Measurements from ENCODE around the gene SUMF1. TPM values are rescaled to one million over a fixed set of nuclear protein-coding genes. Genes with fewer than 3 reads are reported as not detected.
"Not testable (repeated sequence)": the region's sequence is repeated elsewhere in the genome, so short reads cannot be mapped to it uniquely, and the experiment has no call there.

SUMF1 gene
- polyA plus RNA-seq, 1 donor, result 29.3 TPM

DNA sequence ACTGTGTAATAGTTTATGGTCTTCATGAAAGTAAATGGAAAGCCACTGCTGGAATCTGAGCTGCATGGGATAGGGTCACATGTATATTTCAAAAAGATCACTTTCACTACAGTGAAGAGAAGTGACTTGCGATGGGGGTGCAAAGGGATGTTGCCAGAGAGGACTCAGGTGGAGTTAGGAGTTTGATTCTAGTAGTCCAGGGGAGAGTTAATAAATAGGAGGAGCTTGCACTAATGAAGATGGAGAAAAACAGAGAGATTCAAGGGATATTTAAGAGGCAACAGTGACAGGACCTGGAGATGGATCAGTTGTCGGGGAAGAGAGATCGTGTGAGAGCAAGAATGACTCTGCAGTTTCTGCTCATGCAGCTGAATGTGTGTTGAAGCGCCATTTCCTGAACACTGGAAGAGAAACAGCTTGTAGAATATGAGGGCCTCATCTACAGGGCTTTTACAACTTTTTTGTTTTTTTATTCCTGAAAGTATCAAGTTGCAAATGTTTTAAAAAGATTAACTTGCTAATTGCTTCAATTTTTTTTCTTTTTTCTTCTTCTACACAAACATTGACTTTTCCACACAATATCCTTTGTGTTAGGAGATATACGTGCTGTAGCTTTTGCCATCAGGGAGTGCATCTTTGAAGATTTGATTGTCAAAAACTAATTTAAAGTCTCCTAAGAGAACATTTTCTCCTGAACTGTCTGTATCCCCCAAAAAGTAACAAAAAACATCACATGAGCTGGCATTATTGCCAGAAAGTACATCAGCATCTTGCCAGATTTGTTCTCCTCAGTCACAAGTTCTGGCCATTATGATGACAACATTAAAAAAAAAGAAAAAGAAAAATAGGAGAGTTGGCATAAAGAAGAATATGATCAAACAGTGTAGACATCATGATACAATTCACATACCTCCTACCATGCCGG, 126.4 kb downstream of the SUMF1 start:
- no peaks in the 10 kb centered on the region for H3K4me1 ChIP-seq (ENCODE audit: control insufficient read depth, insufficient read depth, low read length)
- 90% methylated on average over 5 of the region's 6 CpGs for WGBS (ENCODE audit: insufficient coverage, low lambda C conversion rate)
- no peak overlapping the region for H3K4me3 ChIP-seq (ENCODE audit: low read length)
- no peaks in the 10 kb centered on the region for H3K9me3 ChIP-seq (ENCODE audit: control insufficient read depth, low read depth, low read length)
- no peaks in the 10 kb centered on the region for H3K27me3 ChIP-seq (ENCODE audit: control insufficient read depth, insufficient read depth, low read length)
- DNase-seq, result no peak
- no peak overlapping the region for H3K27ac ChIP-seq (ENCODE audit: low read length)
- H3K36me3 ChIP-seq (ENCODE audit: control insufficient read depth, insufficient read depth, low read length), result no peaks in the 10 kb centered on the region

DNA sequence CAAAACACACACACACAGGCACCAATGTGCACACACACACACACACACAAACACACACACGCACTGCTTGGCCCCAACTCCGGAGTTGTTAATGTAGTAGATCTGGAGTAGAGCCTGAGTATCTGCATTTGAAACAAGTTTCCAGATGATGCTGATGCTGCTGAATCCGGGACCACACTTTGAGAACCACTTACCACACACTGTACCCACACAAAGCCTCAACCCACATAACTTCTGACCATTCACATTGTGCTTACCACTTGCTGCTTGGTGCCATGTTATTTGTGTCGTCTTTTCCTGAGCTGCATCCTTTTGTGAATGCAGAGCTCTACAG, 127.0 kb downstream of the SUMF1 start:
- no peaks in the 10 kb centered on the region for H3K36me3 ChIP-seq (ENCODE audit: control insufficient read depth, insufficient read depth, low read length)
- no peaks in the 10 kb centered on the region for H3K9me3 ChIP-seq (ENCODE audit: control insufficient read depth, low read depth, low read length)
- no peak overlapping the region for H3K27ac ChIP-seq (ENCODE audit: low read length)
- no peaks in the 10 kb centered on the region for H3K27me3 ChIP-seq (ENCODE audit: control insufficient read depth, insufficient read depth, low read length)
- H3K4me1 ChIP-seq (ENCODE audit: control insufficient read depth, insufficient read depth, low read length), result no peaks in the 10 kb centered on the region
- DNase-seq, result no peak
- WGBS (ENCODE audit: insufficient coverage, low lambda C conversion rate), result no CpG with 5 or more reads among the region's 4 CpGs
- H3K4me3 ChIP-seq (ENCODE audit: low read length), result no peak overlapping the region

DNA sequence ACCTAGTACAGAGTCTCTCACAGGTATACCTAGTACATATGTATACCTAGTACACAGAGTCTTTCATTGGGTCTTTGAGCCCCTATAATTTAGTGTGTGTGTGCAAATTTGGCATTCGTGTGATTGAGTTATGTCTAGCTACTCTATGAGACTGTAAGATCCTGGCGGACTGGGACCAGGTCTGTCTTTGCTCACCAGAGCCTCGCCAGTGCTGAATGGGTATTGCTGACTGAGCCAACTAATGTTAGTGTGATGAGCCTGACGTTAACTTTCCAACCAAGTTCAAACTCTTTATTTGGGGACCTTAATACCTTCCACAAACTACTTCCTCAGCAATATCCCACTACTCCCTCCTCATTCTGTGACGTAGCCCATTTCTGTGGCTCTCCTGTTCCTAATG, 128.3 kb downstream of the SUMF1 start:
- H3K4me3 ChIP-seq (ENCODE audit: low read length), result no peak overlapping the region
- DNase-seq, result no peak
- no peaks in the 10 kb centered on the region for H3K4me1 ChIP-seq (ENCODE audit: control insufficient read depth, insufficient read depth, low read length)
- no CpG with 5 or more reads among the region's 5 CpGs for WGBS (ENCODE audit: insufficient coverage, low lambda C conversion rate)
- H3K9me3 ChIP-seq (ENCODE audit: control insufficient read depth, low read depth, low read length), result no peaks in the 10 kb centered on the region
- H3K27me3 ChIP-seq (ENCODE audit: control insufficient read depth, insufficient read depth, low read length), result no peaks in the 10 kb centered on the region
- no peaks in the 10 kb centered on the region for H3K36me3 ChIP-seq (ENCODE audit: control insufficient read depth, insufficient read depth, low read length)
- no peak overlapping the region for H3K27ac ChIP-seq (ENCODE audit: low read length)

DNA sequence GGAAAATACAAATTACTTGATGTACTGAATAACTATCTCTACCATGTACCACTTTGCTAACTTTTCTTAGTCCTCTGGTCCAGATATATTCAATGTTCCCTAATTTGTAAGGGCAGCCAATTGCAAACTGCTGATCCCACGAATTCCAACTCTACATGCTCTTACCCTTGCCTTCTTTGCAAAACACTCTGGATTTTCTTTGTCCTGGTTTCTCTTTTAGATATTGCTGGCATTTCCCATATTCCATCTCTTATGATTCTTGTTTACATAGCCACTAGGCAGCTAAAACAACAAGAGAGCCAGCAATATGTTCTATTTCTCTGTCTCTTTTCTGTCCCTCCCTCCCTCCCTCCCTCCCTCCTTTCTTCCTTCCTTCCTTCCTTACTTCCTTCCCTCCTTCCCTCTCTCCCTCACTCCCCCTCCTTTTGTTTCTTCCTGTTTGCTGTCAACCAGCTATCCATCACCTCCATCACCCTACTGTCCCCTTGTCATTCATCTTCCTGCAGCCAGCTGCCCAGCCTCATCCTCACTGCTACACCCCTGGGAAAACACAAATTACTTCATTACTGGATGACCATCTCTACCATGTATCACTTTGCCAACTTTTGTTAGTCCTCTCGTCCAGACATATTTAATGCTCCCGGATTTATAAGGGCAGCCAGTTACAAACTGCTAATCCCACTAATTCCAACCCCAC, 130.1 kb downstream of the SUMF1 start:
- WGBS (ENCODE audit: insufficient coverage, low lambda C conversion rate), result 80% methylated on average over 1 of the region's 3 CpGs
- DNase-seq, result no peak
- Histone ChIP-seq H3K27me3 (ENCODE audit: control insufficient read depth, insufficient read depth, low read length) (no peaks in the 10 kb centered on the region), H3K27ac (ENCODE audit: low read length) (no peak overlapping the region), H3K4me1 (ENCODE audit: control insufficient read depth, insufficient read depth, low read length) (no peaks in the 10 kb centered on the region), H3K36me3 (ENCODE audit: control insufficient read depth, insufficient read depth, low read length) (no peaks in the 10 kb centered on the region), H3K9me3 (ENCODE audit: control insufficient read depth, low read depth, low read length) (no peaks in the 10 kb centered on the region), H3K4me3 (ENCODE audit: low read length) (no peak overlapping the region)

DNA sequence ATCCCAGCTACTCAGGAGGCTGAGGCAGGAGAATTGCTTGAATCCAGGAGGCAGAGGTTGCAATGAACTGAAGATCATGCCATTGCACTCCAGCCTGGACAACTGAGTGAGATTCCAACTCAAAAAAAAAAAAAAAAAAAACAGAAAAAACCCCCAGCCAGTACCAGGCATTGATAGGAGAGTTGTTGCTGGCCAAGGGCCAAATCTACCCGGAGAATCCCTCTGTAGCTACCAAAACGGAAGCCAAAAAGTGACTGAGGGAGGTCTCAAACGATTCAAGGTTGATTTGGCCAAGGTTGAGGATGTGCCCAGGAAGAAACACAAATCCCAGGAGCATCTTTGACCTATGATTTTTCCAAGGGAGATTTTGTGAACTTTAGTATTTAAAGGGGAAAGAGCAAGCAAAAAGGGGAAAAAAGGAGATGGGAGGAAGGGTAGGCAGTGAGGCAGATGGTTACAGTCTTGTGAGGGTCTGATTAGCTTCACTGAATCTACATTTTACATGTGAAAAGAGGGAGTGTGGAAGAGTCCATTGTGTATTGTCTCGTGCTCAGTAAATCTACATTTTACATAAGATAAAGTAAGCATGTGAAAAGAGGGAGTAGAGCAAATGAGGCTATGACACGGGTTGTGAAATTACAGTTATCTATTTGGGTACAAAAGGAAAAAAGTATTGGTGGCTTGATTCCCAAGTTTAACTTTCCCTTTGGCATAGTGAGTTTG, 131.1 kb downstream of the SUMF1 start:
- Histone ChIP-seq H3K36me3 (ENCODE audit: control insufficient read depth, insufficient read depth, low read length) (no peaks in the 10 kb centered on the region), H3K27ac (ENCODE audit: low read length) (no peak overlapping the region), H3K27me3 (ENCODE audit: control insufficient read depth, insufficient read depth, low read length) (no peaks in the 10 kb centered on the region), H3K4me1 (ENCODE audit: control insufficient read depth, insufficient read depth, low read length) (no peaks in the 10 kb centered on the region), H3K9me3 (ENCODE audit: control insufficient read depth, low read depth, low read length) (no peaks in the 10 kb centered on the region), H3K4me3 (ENCODE audit: low read length) (no peak overlapping the region)
- 50% methylated on average over 1 of the region's 5 CpGs for WGBS (ENCODE audit: insufficient coverage, low lambda C conversion rate)
- DNase-seq, result no peak

DNA sequence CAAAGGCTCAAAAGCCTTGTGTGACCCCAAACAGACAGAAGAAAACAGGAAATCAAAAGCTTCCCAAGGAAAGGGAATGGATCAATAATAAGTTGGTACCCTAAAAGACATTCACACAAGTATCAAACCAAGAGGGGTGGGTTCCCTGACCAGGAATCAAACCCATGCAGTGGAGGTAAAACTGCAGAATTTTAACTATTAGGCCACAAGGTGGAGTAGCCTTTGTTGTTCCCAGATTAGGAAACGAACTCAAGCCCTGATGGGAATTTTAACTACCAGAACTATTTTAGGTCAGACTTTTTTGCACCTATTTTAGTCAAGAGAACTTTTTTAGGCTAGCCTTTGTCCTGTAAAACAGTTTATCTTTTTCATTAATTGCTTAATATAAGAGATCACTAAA, 132.5 kb downstream of the SUMF1 start:
- DNase-seq, result no peak
- Histone ChIP-seq H3K27me3 (ENCODE audit: control insufficient read depth, insufficient read depth, low read length) (no peaks in the 10 kb centered on the region), H3K9me3 (ENCODE audit: control insufficient read depth, low read depth, low read length) (peaks cover under 1% of the 10 kb centered on the region), H3K36me3 (ENCODE audit: control insufficient read depth, insufficient read depth, low read length) (no peaks in the 10 kb centered on the region), H3K27ac (ENCODE audit: low read length) (no peak overlapping the region), H3K4me3 (ENCODE audit: low read length) (no peak overlapping the region), H3K4me1 (ENCODE audit: control insufficient read depth, insufficient read depth, low read length) (no peaks in the 10 kb centered on the region)
- no CpG with 5 or more reads among the region's 1 CpG for WGBS (ENCODE audit: insufficient coverage, low lambda C conversion rate)

DNA sequence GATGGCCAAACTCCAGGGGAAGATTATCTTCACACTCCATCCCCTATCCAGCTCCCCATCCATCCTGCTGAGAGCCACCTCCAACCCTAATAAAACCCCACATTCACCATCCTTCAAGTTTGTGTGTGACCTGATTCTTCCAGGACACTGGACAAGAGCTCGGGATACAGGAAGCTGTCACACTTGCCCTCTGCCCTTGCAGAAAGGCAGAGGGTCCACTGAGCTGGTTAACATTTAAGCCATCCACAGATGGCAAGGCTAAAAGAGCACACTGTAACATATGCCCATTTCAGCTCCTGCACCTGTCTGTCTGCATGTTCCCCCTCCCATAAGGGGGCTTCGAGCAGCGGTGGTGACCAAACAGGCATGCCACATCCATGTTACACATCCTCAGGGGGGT, 134.1 kb downstream of the SUMF1 start:
- Histone ChIP-seq H3K27me3 (ENCODE audit: control insufficient read depth, insufficient read depth, low read length) (no peaks in the 10 kb centered on the region), H3K4me1 (ENCODE audit: control insufficient read depth, insufficient read depth, low read length) (no peaks in the 10 kb centered on the region), H3K27ac (ENCODE audit: low read length) (no peak overlapping the region), H3K9me3 (ENCODE audit: control insufficient read depth, low read depth, low read length) (peaks cover 4% of the 10 kb centered on the region), H3K4me3 (ENCODE audit: low read length) (no peak overlapping the region), H3K36me3 (ENCODE audit: control insufficient read depth, insufficient read depth, low read length) (no peaks in the 10 kb centered on the region)
- DNase-seq, result no peak
- no CpG with 5 or more reads among the region's 3 CpGs for WGBS (ENCODE audit: insufficient coverage, low lambda C conversion rate)

DNA sequence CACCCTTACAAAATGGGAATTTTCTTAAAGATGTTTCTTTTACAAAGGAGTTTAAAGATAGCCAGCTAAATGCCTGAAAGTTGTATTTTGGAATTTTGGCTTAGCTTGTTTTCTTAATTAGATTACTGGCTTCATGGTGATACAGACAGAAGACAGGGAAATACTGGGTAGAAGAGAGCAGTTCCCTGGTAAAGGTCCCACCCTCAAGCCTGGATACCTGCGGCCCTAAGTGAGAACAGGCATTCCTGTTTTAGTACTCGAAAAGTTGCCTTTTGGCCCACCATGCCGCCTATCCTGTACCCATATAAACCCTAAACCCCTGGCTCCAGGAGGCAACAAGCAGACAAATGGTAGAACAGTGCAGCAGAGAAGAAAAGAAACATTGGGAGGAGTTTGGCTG, 134.5 kb downstream of the SUMF1 start:
- no peaks in the 10 kb centered on the region for H3K27me3 ChIP-seq (ENCODE audit: control insufficient read depth, insufficient read depth, low read length)
- H3K27ac ChIP-seq (ENCODE audit: low read length), result no peak overlapping the region
- H3K4me3 ChIP-seq (ENCODE audit: low read length), result no peak overlapping the region
- no peaks in the 10 kb centered on the region for H3K36me3 ChIP-seq (ENCODE audit: control insufficient read depth, insufficient read depth, low read length)
- no peak for DNase-seq
- peaks cover 8% of the 10 kb centered on the region for H3K9me3 ChIP-seq (ENCODE audit: control insufficient read depth, low read depth, low read length)
- no CpG with 5 or more reads among the region's 3 CpGs for WGBS (ENCODE audit: insufficient coverage, low lambda C conversion rate)
- no peaks in the 10 kb centered on the region for H3K4me1 ChIP-seq (ENCODE audit: control insufficient read depth, insufficient read depth, low read length)

DNA sequence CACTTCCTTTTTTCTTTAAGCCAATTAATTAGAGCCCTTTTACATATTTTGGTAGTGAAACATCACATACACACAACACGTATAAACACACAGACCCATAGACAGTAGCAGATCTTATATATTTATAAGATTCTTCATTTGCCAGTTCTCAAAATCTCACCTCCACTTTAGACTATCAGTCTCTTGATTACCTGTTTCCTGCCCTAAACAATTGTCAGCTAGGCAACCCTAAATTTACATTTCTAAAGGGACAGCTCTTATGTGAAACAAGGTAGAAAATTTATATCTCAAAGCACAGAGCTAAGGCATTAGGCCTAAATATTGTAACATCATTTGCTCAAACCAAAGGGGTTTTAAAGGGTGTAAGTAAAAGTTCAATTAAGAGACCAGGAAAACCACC, 135.0 kb downstream of the SUMF1 start:
- Histone ChIP-seq H3K27me3 (ENCODE audit: control insufficient read depth, insufficient read depth, low read length) (no peaks in the 10 kb centered on the region), H3K27ac (ENCODE audit: low read length) (no peak overlapping the region), H3K4me3 (ENCODE audit: low read length) (no peak overlapping the region), H3K4me1 (ENCODE audit: control insufficient read depth, insufficient read depth, low read length) (no peaks in the 10 kb centered on the region), H3K36me3 (ENCODE audit: control insufficient read depth, insufficient read depth, low read length) (no peaks in the 10 kb centered on the region), H3K9me3 (ENCODE audit: control insufficient read depth, low read depth, low read length) (peaks cover 11% of the 10 kb centered on the region)
- no CpG with 5 or more reads among the region's 1 CpG for WGBS (ENCODE audit: insufficient coverage, low lambda C conversion rate)
- no peak for DNase-seq

DNA sequence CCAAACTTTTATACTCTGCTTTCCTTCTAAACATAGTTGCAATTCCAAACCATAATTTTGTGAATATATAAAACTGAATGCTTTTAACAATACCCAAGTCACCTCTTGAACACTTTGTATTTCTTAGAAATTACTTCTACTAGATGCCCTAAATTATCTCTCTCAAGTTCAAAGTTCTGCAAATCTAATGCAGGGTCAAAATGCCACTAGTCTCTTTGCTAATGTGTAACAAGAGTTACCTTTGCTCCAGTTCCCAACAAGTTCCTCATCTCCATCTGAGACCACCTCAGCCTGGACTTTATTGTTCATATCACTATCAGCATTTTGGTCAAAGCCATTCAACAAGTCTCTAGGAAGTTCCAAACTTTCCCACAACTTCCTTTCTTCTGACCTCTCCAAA, 137.3 kb downstream of the SUMF1 start:
- not testable (repeated sequence) for H3K27me3 ChIP-seq (ENCODE audit: control insufficient read depth, insufficient read depth, low read length); H3K4me3 ChIP-seq (ENCODE audit: low read length); H3K4me1 ChIP-seq (ENCODE audit: control insufficient read depth, insufficient read depth, low read length); H3K36me3 ChIP-seq (ENCODE audit: control insufficient read depth, insufficient read depth, low read length); DNase-seq; H3K27ac ChIP-seq (ENCODE audit: low read length)
- peaks cover 11% of the 10 kb centered on the region for H3K9me3 ChIP-seq (ENCODE audit: control insufficient read depth, low read depth, low read length)

All from large intestine (tissue), 3 donors.